Natural killer cell (primary cell): Measurements from ENCODE around the gene EVI5. TPM values are rescaled to one million over a fixed set of nuclear protein-coding genes. Genes with fewer than 3 reads are reported as not detected.
"Not testable (repeated sequence)": the region's sequence is repeated elsewhere in the genome, so short reads cannot be mapped to it uniquely, and the experiment has no call there.

Source experiments
- ATAC-seq, 3 donors: fragments of 150-1000 bp in 2 of 3; fragments of 200-7000 bp in 1 of 3; cut with Tn5 transposase; 1 replicate in 1 of 3; 2 replicates in 2 of 3; pipeline ENCODE4 v1.10.0; 2021; ENCODE audit warnings: mild to moderate bottlenecking in 2 of 3, moderate library complexity in 2 of 3
- DNase-seq, 2 donors: peaks; one replicate each; pipeline versions ENCODE4 v3.0.0 to v3.0.0-alpha.2; 2013 to 2021; ENCODE audit warnings: mixed read lengths in 1 of 2
- H3K27ac ChIP-seq: one replicate; pipeline ENCODE4 v1.5.1; 2013; ENCODE audit warnings: mild to moderate bottlenecking, low read length
- H3K27me3 ChIP-seq: one replicate; pipeline ENCODE4 v1.6.1; 2013; ENCODE audit warnings: low read length; ENCODE audit not compliant: control insufficient read depth, insufficient read depth
- H3K36me3 ChIP-seq: one replicate; pipeline ENCODE4 v1.6.1; 2013; ENCODE audit warnings: low read length; ENCODE audit not compliant: control insufficient read depth, insufficient read depth
- H3K4me1 ChIP-seq: one replicate; pipeline ENCODE4 v1.6.1; 2013; ENCODE audit warnings: low read length; ENCODE audit not compliant: control insufficient read depth, insufficient read depth
- H3K4me3 ChIP-seq: one replicate; pipeline ENCODE4 v1.5.1; 2013; ENCODE audit warnings: low read length
- H3K9me3 ChIP-seq: one replicate; pipeline ENCODE4 v1.6.1; 2013; ENCODE audit warnings: low read length; ENCODE audit not compliant: control insufficient read depth, insufficient read depth
- H3K27ac Mint-ChIP-seq, 2 donors: one replicate each; pipeline ENCODE4 v1.8.0; 2022; ENCODE audit warnings: mild to moderate bottlenecking in 2 of 2, mixed read lengths in 2 of 2, moderate library complexity in 1 of 2
- H3K27me3 Mint-ChIP-seq, 2 donors: one replicate each; pipeline ENCODE4 v1.8.0; 2022; ENCODE audit warnings: low read depth in 2 of 2, mixed read lengths in 2 of 2
- H3K36me3 Mint-ChIP-seq: one replicate; pipeline ENCODE4 v1.8.0; 2022; ENCODE audit warnings: mixed read lengths
- H3K4me1 Mint-ChIP-seq, 2 donors: one replicate each; pipeline ENCODE4 v1.8.0; 2022; ENCODE audit warnings: mixed read lengths in 2 of 2
- H3K4me3 Mint-ChIP-seq: one replicate; pipeline ENCODE4 v1.8.0; 2022; ENCODE audit warnings: mild to moderate bottlenecking, moderate library complexity, mixed read lengths
- H3K9me3 Mint-ChIP-seq, 2 donors: one replicate each; pipeline ENCODE4 v1.8.0; 2022; ENCODE audit warnings: mixed read lengths in 2 of 2
- WGBS: methylation state at CpG from one replicate; pipeline ENCODE4 v1.1.7; 2013; ENCODE audit warnings: missing lambda C conversion rate; ENCODE audit not compliant: insufficient coverage; 5-methylcytosine and 5-hydroxymethylcytosine counted together
- intact Hi-C: fragments of 100-400 bp; cut with micrococcal nuclease; formaldehyde crosslinking; loops from one replicate; pipeline ENCODE4 v1.14.2; 2022
- total RNA-seq, 4 donors: library from RNA; stranded (reverse); fragments of 120-200 nt in 1 of 4; gene quantifications; one replicate each; pipeline versions ENCODE4 v1.2.3 to v1.2.4, GENCODE V29; 2013 to 2022
- TF ChIP-seq, protein P1 (sequence below): fragments of 200-600 bp; IDR thresholded peaks from one replicate; pipeline ENCODE4 v1.8.0; 2022; ENCODE audit warnings: antibody characterized with exemption

The EVI5 gene
- total RNA-seq, 3 donors from 2014 or later (not counting 1 experiment from before 2014, with no cell fraction given) = 3.9 to 6.0 (median 5.5) TPM

DNA sequence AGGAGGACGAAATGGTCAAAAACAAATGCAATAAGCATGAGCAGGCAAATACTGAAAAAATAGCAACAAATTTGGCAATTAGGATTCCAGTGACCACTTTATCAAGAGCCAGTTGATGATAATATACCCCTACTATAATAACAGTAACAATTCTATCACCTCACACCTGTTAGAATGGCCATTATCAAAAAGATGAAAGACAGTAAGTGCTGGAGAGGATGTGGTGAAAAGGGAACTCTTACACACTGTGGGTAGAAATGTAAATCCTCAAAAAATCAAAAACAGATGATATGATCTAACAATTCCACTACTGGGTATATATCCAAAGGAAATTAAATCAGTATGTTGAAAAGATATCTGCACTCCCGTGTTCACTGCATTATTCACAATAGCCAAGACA lies 183.9 kb downstream of the EVI5 start:
- Mint-ChIP-seq H3K9me3 (no peaks in the 10 kb centered on the region), H3K27ac (no peak overlapping the region), H3K36me3 (no peaks in the 10 kb centered on the region), H3K27me3 (no peaks in the 10 kb centered on the region), H3K4me3 (no peak overlapping the region), H3K4me1 (no peaks in the 10 kb centered on the region)
- H3K9me3 ChIP-seq = no peaks in the 10 kb centered on the region
- no peaks in the 10 kb centered on the region for H3K4me1 ChIP-seq
- 89% methylated on average over 1 of the region's 2 CpGs for WGBS
- intact Hi-C loops = no loop called here
- no peak overlapping the region for H3K4me3 ChIP-seq
- H3K27ac ChIP-seq = no peak overlapping the region
- no peak for ATAC-seq
- H3K36me3 ChIP-seq = no peaks in the 10 kb centered on the region
- DNase-seq = no peak
- H3K27me3 ChIP-seq = no peaks in the 10 kb centered on the region
- TF ChIP-seq, protein P1, sequence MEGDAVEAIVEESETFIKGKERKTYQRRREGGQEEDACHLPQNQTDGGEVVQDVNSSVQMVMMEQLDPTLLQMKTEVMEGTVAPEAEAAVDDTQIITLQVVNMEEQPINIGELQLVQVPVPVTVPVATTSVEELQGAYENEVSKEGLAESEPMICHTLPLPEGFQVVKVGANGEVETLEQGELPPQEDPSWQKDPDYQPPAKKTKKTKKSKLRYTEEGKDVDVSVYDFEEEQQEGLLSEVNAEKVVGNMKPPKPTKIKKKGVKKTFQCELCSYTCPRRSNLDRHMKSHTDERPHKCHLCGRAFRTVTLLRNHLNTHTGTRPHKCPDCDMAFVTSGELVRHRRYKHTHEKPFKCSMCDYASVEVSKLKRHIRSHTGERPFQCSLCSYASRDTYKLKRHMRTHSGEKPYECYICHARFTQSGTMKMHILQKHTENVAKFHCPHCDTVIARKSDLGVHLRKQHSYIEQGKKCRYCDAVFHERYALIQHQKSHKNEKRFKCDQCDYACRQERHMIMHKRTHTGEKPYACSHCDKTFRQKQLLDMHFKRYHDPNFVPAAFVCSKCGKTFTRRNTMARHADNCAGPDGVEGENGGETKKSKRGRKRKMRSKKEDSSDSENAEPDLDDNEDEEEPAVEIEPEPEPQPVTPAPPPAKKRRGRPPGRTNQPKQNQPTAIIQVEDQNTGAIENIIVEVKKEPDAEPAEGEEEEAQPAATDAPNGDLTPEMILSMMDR = no peak

DNA sequence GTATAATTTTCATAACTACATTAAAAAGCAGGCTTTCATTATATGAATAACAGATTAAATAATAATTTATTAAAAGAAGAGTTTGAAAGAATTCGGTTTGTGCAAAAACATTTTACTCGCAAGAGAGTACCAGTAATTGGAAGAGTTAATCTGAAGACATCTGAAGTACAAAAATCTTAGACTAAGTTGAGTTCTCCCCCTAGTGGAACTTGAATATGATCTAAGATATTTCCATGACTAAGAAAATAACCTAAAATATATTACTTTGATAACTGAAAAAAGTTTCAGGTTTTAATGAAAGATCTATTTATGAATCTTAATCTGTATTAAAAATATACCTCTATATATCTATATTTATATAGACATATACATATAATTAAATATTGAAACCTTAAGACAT lies 185.7 kb downstream of the EVI5 start:
- H3K36me3 ChIP-seq = no peaks in the 10 kb centered on the region
- no peaks in the 10 kb centered on the region for H3K9me3 Mint-ChIP-seq
- TF ChIP-seq, protein P1 = peak; percentile 65
- no peaks in the 10 kb centered on the region for H3K4me1 ChIP-seq
- H3K4me1 Mint-ChIP-seq = no peaks in the 10 kb centered on the region
- intact Hi-C loops = loop anchor here (1.0 to 5.0 kb wide), 3 partner anchors 112 to 602 kb away; partner anchors contain the start of gene GFI1
- no peak overlapping the region for H3K4me3 ChIP-seq
- no peak overlapping the region for H3K4me3 Mint-ChIP-seq
- no peaks in the 10 kb centered on the region for H3K9me3 ChIP-seq
- no peaks in the 10 kb centered on the region for H3K36me3 Mint-ChIP-seq
- H3K27me3 ChIP-seq = no peaks in the 10 kb centered on the region
- H3K27me3 Mint-ChIP-seq = no peaks in the 10 kb centered on the region
- H3K27ac ChIP-seq = no peak overlapping the region
- DNase-seq (peak in 1 of 2 donors; percentile 70), ATAC-seq (peak in 2 of 3 donors; percentile 66 to 69)
- peak overlapping the region in 1 of 2 donors; percentile 42 for H3K27ac Mint-ChIP-seq
- no CpG with 5 or more reads among the region's 2 CpGs for WGBS

DNA sequence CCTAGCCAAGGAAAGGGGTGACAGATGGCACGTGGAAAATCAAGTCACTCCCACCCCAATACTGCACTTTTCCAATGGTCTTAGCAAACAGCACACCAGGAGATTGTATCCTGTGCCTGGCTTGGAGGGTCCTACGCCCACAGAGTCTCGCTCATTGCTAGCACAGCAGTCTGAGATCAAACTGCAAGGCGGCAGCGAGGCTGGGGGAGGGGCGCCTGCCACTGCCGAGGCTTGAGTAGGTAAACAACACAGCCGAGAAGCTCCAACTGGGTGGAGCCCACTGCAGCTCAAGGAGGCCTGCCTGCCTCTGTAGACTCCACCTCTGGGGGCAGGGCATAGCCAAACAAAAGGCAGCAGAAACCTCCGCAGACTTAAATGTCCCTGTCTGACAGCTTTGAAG lies 195.5 kb downstream of the EVI5 start:
- H3K27ac ChIP-seq, intact Hi-C loops, H3K27ac Mint-ChIP-seq, H3K9me3 ChIP-seq, DNase-seq, H3K27me3 ChIP-seq, H3K36me3 Mint-ChIP-seq, H3K4me1 Mint-ChIP-seq, H3K4me3 Mint-ChIP-seq, ATAC-seq, H3K36me3 ChIP-seq, H3K9me3 Mint-ChIP-seq, H3K4me3 ChIP-seq, H3K27me3 Mint-ChIP-seq, H3K4me1 ChIP-seq: not testable (repeated sequence)
- 92% methylated on average over 9 of the region's 9 CpGs for WGBS

DNA sequence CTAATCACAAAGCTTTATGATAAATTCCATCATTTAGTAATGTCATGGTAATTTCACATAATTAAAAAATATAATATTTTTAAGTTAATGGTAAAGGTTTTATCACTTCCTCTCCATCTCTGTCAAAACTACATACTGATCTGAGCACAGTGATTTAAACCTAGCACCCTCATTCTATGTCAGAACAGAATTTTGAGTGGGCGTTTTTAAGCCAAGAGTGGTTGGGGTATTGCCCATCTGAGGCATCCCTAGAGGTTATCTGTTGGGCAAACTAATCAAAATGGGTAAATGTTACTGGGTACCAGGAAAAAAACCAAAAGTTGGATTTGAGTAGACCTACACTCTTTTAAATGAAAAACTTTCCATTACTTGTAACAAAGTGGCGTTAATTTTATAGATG lies 197.5 kb downstream of the EVI5 start:
- H3K4me1 Mint-ChIP-seq = peaks cover 15 to 16% of the 10 kb centered on the region in 2 donors
- Histone ChIP-seq H3K27me3 (no peaks in the 10 kb centered on the region), H3K4me1 (peaks cover 12% of the 10 kb centered on the region), H3K36me3 (no peaks in the 10 kb centered on the region), H3K9me3 (no peaks in the 10 kb centered on the region), H3K4me3 (no peak overlapping the region), H3K27ac (no peak overlapping the region)
- no peak overlapping the region for H3K4me3 Mint-ChIP-seq
- H3K27ac Mint-ChIP-seq = no peak overlapping the region
- ATAC-seq (no peak), DNase-seq (no peak)
- TF ChIP-seq, protein P1 = no peak
- intact Hi-C loops = no loop called here
- no peaks in the 10 kb centered on the region for H3K36me3 Mint-ChIP-seq
- H3K9me3 Mint-ChIP-seq = no peaks in the 10 kb centered on the region
- H3K27me3 Mint-ChIP-seq = no peaks in the 10 kb centered on the region
- WGBS = no CpG with 5 or more reads among the region's 2 CpGs
